GM19043 (cell line): Measurements from ENCODE around the gene XPO6.
"Not testable (repeated sequence)": the region's sequence is repeated elsewhere in the genome, so short reads cannot be mapped to it uniquely, and the experiment has no call there.

ENCODE experiments used
- ATAC-seq: cut with Tn5 transposase; IDR thresholded peaks from one replicate; pipeline ENCODE4 v1.9.1; 2021; ENCODE audit warnings: low read depth; ENCODE audit not compliant: unreplicated experiment

Gene XPO6

DNA sequence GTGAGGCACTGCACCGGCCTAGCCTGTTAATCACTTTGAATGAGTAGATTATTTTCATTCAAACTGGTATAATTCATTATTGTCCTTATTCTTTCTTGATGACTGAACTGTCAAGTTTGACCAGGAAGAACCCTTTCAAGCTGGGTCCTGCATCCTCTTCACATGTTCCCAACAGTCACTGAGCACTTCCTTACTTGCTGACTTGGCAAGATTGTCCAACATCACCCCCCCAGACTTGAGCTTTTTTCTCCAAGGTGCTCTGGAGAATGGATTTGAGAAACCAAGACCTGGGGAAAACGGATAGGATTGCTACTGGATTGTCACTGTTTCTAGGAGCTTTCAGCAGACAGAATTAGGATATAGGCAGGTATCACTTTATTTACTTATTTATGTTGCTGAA is 93.1 kb downstream of the XPO6 start:
- no peak for ATAC-seq

DNA sequence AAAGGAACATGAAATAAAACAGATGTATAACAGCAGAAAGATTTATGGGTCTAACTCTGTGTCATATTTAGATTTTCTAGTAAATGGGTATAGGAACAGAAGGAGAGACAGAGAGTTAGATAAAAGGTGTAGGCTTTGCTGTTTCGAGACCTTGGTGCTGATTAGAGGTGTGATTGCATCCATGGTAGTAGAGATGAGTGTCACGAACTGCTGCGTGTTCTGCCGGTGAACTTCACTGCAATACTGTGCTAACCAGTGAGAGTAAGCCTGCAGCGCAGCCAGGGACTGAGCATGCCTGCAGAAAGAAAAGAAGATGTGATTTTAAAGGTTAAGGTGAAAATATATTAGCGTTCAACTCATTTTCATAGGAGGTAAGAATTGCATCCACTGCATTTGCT is 94.6 kb downstream of the XPO6 start:
- ATAC-seq: no peak

DNA sequence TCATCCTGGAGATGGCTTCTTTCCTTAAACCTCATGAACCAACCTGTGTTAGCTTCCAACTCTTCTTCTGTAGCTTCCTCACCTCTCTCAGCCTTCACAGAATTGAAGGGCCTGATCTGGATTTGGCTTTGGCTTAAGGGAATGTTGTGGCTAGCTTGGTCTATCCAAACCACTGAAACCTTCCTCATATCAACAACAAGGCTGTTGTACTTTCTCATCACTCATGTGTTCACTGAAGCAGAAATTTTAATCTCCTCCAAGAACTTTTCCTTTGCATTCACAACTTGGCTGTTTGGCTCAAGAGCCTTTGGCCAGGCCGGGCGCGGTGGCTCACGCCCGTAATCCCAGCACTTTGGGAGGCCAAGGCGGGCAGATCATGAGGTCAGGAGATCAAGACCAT is 95.9 kb downstream of the XPO6 start:
- not testable (repeated sequence) for ATAC-seq

DNA sequence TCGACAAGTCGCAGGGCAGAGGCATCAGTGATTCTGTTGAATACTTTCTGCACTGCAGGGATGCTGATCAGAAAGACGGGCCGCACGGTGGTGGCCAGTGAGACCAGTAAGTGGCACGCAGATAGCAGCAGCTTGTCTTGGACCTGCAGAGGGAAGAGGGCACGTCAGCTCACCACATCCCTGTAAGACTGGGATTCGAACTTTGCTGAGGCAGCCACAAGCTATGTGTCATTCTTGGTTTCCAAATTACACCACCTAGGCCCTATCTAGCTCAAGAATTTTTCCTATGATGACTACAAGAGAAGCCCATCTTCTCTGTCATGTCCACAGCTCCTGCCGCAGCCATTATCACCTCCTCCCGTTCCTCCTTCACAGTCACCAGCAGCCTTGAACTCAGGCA is 98.9 kb downstream of the XPO6 start:
- ATAC-seq: no peak

DNA sequence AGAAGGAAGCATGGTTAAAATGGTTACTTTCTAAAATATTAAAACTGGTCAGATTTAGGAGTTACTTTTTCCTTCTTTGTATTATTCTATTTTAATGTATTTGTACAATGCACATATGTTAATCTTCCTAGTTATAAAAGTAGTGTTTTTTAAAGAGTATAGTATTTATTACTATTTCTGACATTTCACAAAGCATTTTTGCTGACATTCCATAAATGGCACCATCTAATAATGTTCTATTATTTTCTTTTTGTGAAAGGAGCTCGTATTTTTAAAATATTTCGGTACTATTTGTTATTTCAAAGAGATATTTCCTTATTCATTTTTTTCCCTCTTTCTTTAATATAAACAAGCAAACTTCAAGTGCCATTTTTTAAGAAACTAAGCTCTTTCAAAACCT is 100.8 kb downstream of the XPO6 start:
- ATAC-seq: no peak

DNA sequence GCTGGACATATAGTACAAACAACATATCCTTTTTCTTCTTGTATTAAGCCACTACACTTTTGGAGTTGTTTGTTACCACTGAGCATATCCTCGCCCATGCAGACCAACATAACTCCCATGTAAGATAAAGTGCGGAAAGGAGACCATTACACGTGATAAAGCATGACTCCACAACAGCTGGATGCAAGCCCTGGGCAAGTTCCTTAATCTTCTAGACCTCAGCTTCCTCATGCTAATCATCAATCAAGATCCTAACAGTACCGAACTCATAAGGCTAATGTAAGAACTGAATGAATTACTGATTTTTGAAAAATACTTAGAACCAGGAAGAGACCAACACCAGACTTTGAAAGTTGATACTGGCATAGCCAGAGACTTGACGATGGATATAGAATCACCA is 101.3 kb downstream of the XPO6 start:
- ATAC-seq: no peak

DNA sequence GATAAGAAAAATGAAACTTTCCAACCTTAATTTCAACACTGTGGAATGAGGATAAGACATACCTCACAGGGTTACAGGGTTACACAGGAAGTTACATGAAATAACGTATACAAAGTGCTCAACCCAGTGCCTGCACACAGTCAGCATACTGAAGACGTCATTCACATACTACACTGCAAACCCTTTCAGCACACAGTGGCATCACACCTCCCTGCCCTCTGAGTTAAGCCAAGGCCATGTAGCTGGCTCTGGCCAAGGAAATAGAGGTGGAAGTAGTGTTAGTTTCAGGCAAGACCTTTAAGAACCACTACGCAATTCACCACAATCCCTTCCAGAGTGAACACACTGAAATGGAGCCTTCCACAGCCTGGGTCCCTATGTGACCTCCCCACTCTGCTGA is 101.7 kb downstream of the XPO6 start:
- no peak for ATAC-seq

DNA sequence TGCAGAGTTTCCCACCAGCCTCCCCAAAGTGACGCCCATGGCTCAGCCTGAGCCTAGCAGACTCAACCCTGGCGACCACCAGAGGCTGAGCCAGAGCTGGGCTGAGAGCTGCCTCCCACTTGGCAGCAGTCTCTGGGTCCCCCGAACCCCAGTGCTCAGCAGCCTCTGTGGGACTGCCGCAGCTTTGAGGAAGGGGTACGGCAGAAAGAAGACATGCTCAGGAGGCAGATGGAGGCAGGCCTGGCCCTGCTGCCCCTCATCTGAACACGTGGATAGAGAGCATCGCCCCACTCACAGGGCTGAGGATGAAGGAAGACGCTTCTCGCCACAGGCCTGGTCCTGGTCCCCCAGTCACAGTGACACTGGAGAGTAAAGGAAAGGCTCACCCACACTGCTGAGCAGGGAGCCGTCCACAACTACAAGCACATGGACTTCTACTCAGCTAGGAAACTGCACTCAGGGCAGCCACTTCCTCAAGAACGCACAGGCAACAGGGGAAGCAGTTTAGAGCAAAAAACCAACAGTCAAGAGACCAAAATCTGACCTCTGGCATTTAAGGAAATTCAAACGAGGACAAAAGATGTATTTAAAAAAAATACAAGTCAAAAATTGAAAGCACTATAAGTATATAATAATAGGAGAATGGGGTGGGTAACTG is 103.0 kb downstream of the XPO6 start:
- ATAC-seq: no peak

DNA sequence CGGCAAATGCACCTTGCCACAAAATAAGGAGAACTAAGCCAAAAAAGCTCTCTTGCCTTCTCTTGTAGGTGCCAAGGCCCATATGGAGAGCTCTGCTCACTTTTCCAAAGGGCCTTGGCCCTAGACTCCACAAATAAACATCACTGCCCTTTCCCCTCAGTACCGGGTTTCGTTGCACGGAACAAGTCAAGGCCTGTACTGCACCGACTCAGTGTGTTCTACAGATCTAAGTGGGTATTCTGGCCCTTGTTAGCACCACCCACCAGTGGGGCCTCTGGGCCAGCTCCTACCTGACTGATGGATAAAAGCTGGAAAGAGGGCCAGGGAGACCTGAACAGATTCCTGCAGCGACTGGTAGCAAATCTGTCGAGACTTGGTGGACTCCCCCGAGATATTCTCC is 104.5 kb downstream of the XPO6 start:
- no peak for ATAC-seq

DNA sequence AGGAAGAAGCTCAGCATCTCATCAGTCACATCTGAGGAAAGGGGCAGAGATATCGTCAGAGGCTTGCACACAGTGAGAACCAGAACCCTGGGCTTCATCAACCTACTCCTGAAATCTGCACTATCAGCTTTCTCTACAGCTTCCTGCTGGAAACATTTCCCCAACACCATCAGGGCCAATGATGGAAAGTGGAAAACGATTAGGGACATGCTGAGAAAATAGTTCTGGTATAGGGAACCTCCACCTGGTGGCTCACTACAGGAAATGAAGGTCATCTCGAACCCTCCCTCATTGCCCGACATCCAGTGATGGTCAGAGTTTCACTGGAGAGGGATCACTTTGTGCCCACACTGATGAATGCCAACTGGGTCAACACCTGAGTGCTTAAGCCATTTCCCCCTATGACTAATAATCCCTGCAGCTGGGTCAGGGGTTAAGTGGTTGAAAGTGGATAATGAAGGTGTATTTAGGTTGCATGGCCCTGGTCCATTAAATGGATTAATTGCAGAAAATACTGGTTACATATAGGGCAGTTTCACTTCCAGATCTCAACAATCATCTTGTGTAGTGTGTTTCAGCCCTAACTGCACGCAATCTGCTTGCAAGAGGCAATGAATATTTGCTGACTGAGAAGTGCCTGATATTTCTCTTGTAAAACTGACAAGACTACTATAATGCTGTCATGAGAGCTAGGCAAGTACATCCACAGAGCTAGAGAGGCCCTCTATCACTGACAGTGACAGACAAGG is 105.1 kb downstream of the XPO6 start:
- no peak for ATAC-seq

DNA sequence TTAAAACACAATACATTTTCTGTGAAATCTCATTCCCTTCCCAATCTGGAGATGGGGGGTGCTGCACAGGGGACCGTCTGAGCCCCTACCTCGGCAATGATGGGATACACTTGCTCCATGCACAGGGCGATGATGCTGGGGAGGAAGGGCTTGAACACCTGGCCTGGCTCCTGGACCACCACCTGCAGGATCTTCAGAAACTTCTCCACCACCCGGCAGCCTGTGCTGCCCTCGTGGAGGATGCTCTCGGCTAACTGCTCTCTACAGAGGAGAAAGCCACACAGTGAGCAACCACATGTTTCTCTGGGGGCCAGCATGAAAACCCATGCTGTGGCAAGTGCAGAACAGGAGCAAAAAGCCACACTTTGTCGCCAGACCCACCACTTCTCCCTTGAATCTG is 105.8 kb downstream of the XPO6 start:
- no peak for ATAC-seq

DNA sequence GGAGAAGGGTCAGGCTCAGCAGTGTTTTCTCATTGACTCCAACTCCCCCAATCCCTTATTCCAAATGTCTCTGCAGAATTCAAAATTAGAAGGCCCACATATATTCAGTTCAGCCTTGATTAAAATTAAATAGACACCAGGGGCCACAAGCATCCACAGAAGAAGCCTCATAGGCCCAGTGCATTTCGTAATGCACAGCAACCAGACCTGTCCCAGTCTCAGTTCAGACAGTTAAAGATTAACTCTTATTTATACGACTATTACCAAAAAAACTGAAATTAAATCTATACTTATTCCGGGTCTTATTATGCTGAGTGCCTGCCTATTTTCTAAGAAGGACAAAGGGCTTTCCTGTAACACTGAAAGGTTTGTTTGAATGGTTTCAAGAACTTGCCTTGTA is 106.5 kb downstream of the XPO6 start:
- no peak for ATAC-seq

DNA sequence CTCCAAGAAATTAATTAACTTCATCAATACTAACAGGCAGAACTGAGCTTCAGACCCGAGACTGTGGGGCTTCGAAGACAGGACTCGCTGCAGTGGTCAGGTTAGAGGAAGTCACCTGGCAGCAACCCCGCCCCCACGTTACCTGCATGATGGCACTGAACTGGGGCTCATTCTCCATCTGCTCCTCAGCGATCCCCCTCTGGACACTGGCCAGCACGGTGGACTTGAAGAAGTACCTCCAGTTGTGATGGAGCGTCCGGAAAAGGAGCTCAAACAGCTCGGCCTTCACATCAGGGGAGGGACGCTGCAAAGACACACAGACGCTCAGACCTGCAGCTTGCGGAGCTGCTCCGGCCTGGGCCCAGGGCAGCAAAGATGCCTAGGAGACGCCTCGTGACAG is 107.4 kb downstream of the XPO6 start:
- no peak for ATAC-seq

DNA sequence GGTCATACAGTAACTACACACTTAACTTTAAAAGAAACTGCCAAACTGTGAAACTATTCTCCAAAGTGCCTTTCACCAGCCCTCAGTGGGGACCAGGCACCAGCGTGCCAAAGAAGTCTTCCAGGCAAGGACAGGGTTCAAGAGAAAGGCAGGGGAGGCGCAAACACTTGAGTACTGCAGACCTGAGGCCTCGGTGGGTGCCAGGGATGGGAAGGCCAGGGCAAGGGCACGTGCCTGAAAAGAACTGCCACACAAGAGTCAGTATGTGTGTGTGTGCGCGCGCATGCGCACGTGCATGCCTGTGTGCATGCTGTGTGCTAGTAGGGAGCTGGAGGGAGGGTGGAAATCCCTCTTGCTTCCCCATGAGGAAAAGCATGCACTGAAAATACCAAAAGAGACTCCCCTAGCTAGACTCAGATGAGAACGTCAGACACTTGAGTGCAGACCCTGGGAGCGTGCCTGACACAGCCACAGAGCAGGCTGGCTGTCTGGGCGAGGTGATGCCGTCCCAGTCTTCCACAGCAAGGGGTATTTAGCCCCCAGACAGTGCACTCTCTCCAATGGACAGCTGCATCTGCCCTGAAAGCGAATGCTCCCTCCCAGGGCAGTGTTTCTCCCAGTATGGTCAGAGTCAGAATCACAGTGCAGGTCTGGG is 108.1 kb downstream of the XPO6 start:
- ATAC-seq: no peak

DNA sequence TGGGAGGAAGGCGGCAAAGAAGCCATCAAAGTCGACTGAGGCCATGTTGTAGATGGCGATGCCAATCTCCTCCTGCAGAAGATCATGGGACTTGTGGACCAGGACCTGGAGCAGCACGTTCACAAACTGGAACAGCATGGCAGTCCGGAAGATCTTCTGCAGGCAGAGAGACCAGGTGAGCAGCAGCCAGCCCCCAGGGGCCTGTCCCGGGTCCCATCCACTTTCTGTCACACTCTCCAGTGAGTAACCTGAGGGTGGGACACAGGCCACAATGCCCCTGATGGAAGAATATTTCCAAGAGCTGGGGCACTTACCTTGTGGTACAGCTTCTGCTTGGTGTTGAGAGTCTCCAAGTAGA is 110.3 kb downstream of the XPO6 start:
- ATAC-seq: no peak

DNA sequence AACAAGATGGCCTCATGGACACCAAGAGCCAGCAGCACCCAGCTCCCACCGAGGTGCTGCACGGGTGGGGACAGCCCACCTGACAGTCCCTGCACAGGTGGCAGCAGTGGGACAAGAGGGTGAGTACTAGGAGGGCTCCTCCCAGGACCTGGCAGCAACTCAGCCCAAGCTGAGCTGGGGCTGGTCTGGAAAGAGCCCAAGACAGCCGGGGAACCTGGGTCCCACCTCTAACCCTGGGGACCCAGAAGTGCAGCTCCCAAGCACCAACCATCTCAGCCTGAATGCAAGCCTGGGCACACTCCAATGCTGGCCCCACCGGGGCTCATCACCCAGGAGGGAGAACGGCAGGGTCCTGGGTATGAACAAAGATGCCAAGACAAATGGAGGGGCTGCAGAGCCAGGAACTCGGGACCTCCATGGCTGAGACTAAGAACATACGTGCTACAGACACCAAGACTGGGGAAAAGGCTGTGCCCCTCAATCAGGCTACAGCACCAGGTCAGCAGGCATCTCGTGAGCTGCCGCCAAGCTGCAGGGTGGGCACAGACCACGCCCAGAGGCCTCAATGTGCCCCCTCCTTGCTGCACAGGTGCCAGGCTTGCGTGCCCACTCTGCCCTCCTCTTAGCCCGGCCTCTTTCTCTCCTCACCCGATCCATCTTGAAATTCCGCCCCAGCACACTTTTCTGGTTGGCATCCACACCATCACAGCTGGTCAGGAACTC is 110.8 kb downstream of the XPO6 start:
- ATAC-seq: no peak

DNA sequence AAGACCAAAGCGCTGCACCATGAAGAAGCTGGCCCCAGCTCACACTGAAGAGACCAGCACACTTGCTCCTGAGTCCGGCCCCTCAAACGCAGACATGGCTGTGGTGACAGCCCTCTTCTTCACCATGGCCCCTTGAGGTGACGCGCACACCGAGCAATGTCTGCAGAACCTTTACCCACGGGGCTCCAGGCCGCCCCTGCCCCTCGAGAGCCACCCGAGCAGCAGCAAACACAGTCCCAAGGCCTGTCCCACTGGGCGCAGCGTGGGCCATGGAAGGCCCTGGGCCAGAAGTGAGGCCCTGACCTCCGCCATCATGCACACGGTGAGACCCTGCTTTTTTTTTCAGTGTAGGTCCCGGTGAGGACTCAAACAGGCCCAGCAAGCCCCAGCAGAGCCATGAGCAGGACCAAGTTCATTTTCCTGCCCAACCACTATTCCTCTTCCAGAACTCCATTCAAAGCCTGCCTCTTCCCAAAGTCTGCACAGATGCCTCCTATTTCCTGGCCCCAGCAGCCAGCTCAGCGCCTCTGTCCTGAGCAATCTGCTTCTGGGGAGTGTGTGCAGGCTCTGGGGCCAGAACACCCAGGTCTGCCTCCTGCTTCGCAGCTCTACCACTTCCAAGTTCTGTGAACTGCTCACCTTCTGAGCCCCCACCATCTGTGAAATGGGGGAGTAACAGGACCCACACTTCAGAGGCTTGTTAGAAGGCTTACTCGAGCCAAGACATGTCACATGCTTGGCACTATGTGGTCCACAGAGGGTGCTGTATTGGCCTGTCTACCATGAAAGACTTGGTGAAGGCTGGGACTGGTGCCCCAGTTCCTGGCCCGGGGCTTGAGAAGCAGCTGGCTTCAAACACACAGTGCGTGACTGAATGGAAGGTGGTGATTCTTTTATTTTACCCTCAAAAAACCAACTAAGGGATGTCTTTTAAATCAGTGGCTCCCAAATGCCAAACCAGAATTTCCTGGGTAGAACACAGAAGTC is 112.5 kb downstream of the XPO6 start:
- ATAC-seq: no peak

DNA sequence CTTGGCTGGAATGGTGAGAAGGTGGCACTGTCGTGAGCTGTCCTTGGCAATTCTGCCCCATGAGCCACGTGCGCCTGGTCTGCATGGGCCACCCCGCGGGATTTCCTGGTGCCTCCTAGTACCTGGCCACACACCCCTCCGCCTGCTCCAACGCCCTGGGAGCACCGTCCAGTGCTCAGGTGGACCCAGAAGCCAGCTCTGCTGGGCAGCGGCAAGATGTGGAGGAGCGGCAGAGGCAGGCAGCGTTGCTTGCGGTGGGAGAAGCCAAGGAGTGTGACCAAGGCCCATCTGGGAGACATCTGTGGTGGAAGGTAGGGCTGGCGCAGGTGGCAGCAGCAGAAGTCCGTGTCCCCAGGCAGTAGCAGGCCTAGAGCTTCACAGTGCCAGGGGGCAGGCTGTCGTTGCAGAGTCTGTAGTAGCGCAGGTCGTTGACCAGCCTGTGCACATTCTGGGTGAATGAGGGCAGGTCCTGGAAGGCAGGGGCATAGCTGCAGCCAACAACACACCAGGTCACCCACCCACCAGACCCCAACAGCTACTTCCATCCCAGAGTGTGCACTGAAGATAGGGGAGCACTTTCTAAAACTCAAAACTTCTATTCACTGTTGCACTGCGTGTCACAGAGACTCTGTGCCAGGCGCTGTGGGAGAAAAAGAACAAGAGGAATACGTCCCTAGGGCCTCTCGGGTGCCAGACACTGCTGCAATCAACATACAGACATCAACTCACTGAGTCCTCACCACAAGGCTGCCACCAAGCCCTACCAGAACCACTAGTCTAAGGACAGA is 113.4 kb downstream of the XPO6 start:
- ATAC-seq: no peak
